T-helper 2 cell (primary cell): ENCODE measurements around the gene TPRG1.

Experiments
- DNase-seq, 5 experiments: peaks; one replicate each; pipeline versions ENCODE4 v3.0.0 to v3.0.0-alpha.2; 2012 to 2022
- total RNA-seq, 2 donors: gene quantifications; one replicate each; lab custom pipeline; 2026; lab: John Stamatoyannopoulos, UW

The TPRG1 gene, protein sequence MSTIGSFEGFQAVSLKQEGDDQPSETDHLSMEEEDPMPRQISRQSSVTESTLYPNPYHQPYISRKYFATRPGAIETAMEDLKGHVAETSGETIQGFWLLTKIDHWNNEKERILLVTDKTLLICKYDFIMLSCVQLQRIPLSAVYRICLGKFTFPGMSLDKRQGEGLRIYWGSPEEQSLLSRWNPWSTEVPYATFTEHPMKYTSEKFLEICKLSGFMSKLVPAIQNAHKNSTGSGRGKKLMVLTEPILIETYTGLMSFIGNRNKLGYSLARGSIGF
- total RNA-seq: 5.5 to 5.6 reads per million in 2 donors

GRCh38 chr3:189171707-189172106, at the start of gene TPRG1:
TSS of gene TPRG1 (plus strand) at chr3:189171971. CDS start at chr3:189207385, 35,414 bp downstream.
- DNase-seq: no peak

DNA sequence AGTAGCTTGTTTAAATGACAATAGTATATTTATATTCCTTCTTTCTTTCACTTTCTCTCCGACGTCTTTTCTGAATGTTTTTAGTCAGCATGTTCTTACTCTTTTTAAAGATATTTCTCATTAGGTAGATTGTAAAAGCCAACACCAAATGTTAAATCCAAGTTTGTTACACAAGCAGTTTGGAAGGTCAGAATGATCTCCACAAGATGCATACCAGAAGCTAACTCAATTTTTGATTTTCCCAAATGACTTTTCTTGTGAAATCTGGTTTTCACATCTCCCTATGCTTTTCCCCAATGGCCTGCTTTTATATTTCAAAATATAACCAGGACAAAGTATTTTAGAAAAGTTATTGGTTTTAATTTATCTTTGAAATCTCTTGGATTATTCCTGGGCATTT, 49.7 kb upstream of the TPRG1 start:
- DNase-seq: peak in 1 of 5 experiments; percentile 44

DNA sequence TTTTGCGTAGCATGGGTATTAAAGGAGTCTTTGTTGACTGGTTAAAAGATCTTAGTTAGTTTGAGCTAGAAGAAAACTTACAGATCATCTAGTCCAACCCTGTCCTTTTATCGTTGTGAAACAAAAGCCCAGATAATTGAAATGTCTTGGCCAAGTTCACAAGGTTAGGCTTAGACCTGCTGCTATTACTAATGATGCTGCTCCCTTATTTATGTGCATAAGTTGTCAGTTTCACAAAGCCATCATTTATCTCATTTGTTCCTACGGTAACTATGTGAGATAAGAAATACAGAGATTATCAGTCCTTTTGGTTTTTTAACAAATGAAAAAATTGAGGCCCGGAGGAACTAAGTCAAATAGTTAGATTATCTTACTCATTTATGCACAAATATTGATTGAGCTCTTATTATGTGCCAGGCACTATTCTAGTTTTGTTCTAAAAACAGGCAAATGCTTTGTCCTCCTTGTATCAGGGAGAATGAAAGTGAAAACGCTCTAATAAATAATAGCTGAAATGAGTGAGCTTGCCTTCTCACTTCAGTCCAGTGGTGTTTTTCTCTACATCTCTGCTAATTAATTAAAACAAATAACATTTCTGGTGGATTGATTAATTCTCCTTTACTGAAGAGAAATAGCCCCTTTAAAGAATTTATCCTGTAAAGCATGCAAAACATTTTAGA, 49.1 kb upstream of the TPRG1 start:
- DNase-seq: no peak

DNA sequence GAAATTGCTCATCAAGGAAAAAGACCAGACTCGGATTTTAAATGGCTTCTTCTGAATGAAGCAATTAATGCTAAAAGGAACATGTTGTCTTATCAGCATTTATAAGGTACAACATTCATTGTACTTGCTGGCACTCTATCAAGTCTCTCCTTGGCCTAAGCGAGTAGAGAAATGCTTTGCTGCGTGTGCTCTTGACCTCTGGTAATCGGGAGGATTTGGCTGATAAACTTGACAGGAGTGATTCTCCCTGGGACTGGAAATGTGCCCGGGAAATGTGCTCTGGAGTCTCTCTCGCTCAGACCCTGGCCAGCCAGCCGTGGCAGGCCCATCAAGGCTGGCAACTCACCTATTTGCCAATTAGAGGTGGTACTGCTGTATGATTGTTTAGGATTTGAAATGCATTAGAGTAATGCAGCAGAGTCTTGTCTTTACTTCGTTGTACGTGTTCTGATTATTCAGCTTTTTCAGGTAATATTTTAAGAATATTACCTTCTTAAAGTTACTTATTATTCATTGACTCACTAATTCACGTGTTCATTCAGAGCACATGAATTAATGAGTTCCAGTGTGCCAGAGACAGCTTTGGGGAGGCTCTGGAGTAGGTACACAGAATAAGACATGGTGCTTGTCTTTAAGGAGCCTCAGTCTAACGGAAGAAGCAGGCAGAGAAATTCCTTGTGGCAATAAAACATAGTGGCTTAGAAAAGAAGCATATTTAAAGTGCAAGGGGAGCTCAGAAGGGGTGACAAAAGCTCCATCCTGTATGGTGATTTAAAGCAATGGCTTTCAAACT, 48.0 kb upstream of the TPRG1 start:
- no peak for DNase-seq

DNA sequence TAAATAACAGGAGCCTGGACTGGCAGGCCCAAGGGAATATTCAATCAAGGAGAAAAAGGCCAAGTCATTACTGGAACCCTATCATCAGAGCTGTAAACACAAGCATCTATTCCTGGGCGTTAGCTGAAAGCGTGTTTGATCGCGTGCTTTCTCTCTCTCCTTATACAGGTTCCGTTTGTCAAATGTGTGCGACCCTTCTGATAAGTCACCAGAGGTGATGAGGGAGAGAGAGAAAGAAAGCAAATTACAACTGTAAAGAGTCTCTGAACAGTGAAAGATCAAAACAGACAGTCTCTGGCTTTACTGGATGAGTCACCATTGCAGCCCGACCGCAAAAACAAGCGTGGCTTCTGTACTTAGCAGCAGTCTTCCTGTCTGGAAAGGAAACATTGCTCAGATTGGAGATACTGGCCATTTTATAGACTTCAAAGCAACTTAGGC, 39.5 kb upstream of the TPRG1 start:
- peak; percentile 14 to 97 (median 63) for DNase-seq

DNA sequence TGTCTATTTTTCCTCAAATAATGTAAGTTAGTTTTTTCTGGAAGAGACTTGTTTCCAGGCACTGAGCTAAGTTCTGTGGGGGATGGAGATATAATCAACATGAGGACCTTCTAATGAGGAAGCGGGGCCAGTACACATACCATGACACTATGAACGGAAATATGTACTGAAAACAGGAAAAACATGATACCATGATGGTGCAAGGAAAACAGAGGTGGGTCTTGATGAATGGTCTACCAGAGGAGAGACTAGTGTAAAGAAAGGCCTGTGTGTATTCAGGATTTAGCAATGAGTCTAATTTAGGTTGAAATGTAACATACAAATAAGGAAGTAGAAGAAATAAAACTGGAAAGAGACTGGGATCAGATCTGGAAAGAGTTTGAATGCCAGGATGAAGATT, 38.9 kb upstream of the TPRG1 start:
- peak in 1 of 5 experiments; percentile 30 for DNase-seq

GRCh38 chr3:189133768-189134167, 38.0 kb upstream of the TPRG1 start:
- DNase-seq: no peak

DNA sequence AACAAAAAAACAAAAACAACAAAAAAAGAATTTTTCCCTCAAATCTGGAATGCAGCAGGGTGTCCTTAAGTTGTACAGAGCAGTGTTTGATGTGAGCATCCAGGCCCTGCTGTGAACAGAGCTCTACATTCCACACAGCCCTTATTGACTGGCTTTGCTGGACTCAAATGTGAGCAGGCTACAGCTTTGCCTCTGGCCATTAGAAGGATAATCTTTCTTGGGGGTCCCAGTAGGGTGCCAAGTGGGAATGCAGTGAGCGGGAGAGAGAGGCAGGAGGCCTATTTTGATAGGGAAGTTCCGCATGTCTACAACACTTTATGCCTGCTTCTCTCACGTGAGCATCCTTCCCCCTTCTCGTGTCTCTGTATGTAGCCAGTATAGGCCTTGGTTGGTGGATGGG, 34.4 kb upstream of the TPRG1 start:
- no peak for DNase-seq

DNA sequence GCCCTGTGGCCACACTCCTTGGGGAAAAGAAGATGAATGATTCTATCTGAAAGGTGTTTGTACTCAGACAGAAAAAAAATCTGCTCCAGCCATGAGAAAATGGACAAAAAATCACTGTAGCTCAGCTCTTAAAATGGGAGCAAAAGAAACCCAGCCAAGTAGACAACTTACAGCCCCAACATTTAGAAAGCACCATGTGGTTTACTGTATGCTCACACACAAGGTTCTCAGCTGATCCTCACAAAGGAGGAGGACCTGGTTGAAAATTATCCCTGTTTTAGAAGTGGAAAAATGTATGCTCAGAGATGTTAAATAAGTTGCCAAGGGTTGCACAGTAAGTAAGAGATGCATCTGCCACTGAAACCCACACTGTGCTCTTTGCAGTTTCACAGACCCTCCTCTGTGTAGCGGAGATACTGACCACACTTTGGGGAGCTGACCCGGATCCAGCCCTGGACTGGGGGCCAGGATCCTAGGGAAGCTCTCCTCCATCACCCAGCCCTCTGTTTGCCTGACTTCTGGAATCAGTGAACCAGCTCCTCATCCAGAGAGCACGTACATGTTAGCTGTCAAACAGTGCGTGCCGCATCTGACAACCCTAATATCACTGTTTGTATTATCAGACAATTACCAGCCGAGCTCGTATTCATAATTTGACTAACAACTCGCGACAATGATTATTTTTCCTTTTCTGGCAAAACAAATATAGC, 32.7 kb upstream of the TPRG1 start:
- DNase-seq: no peak

GRCh38 chr3:189139611-189139940, 32.2 kb upstream of the TPRG1 start:
- no peak for DNase-seq

GRCh38 chr3:189142527-189142926, 29.2 kb upstream of the TPRG1 start:
- DNase-seq: peak in 2 of 5 experiments; percentile 43 to 59

DNA sequence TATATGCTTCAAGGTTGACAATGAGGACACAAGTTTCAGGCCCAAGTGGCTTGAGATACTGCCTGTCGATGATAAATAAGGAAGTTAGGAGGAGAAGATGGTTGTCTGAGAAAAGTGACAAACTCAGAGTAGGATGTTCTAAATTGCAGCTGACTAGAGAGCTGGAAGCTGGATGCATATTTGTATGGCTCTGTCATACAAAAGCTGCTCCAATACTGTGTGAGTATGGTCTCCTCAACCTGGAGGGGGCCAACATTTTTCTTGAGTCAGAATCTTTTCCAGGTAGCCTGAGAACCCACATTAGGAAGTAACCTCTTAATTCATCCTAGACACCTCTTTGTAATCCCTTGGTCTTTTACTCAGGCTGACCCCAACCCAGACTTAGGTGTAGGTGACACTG, 28.4 kb upstream of the TPRG1 start:
- DNase-seq: no peak

- no peak for DNase-seq
Measured at GRCh38 chr3:189143771-189144170, 28.0 kb upstream of the TPRG1 start.

DNA sequence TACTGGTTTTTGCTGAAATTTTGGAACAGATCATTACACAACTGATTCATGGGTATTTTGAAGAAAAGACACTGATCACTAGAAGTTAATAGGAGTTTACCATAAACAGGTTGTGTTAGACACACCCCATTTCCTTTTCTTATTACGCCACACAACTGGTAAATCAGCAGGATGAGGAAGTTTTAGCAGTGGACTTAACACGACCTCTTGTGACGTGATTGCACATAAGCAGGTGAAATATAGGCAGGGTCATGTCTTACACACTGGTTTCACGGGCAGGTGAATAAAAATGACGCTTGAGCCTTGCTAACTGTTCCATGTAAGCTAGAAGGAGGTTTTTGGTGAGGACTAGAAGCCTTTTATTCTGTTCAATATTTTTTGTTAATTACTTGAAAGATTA, 27.1 kb upstream of the TPRG1 start:
- DNase-seq: peak in 2 of 5 experiments; percentile 51 to 89

DNA sequence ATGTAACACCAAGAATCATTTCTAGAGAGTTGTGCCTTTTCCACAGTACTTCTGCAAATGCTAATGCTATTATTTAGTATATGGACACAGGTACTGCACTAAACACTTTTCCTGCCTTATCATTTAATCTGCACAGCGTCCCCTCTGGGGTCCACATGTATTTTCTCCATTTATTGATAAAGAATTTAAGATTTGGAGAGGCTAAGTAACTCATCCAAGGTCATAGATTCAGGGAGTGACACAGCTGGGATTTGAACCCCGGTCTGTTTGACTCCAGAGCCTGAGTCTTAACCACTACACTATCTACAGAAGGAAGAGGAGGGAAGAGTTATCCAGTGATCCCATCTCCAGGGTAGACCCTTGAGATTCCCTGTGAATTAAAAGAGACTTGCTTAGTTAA, 24.9 kb upstream of the TPRG1 start:
- no peak for DNase-seq

DNA sequence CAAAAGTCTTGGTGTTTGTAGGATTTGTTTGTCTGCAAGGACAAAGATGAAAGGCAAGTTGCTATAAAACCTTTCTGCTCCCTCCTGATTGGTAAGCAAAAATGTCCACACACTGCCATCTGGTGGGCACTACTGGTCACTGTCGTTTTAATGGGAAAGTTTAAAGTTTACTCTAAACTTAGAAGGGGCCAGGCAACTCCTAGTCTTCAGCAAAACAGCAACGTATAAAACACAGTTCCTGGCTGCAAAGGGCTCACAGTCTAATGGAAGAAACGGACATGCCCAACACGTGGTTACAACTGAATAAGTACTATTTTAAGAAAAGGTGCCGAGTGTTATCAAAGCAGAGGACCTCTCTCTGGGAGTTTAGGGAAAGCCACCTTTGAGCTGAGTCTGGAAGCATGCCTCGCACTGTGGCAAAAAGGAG, 23.7 kb upstream of the TPRG1 start:
- peak; percentile 20 to 72 (median 47) for DNase-seq

DNA sequence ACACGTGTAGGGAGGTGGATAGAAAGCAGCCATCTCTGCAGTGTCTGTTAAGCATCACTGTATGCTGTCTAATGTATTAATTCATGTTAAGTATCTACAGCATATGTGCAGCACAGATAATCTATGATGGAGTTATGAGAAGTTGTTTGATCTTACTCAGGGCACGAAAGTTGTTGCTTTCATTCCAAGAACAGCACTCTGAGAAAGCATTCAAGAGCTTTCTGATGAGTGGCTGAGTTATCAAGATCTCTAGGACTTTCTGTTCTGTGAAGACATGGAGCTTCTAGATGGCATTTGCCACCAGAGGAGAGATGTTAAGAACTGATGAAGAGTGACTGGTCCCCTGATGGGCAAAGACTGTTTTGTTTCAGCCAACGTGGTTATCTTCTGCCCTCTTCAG, 22.6 kb upstream of the TPRG1 start:
- DNase-seq: peak in 1 of 5 experiments; percentile 54

GRCh38 chr3:189157232-189158007, 14.4 kb upstream of the TPRG1 start:
- no peak for DNase-seq

DNA sequence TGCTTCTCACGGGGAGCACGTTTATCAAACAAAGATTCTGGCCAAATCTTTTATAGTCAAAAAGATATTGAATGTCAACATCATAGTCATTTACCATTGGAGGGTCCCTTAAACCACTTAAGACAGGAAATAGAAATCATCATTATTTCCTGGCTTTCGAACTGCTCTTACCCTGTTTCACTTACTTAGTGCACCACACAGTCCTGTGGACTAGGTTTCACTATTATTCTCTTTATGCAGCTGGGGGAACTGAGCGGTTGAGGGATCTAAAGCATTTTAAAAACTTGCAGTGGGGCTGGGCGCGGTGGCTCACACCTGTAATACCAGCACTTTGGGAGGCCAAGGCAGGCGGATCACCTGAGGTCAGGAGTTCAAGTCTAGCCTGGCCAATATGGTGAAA, 13.7 kb upstream of the TPRG1 start:
- DNase-seq: peak in 1 of 5 experiments; percentile 74

DNA sequence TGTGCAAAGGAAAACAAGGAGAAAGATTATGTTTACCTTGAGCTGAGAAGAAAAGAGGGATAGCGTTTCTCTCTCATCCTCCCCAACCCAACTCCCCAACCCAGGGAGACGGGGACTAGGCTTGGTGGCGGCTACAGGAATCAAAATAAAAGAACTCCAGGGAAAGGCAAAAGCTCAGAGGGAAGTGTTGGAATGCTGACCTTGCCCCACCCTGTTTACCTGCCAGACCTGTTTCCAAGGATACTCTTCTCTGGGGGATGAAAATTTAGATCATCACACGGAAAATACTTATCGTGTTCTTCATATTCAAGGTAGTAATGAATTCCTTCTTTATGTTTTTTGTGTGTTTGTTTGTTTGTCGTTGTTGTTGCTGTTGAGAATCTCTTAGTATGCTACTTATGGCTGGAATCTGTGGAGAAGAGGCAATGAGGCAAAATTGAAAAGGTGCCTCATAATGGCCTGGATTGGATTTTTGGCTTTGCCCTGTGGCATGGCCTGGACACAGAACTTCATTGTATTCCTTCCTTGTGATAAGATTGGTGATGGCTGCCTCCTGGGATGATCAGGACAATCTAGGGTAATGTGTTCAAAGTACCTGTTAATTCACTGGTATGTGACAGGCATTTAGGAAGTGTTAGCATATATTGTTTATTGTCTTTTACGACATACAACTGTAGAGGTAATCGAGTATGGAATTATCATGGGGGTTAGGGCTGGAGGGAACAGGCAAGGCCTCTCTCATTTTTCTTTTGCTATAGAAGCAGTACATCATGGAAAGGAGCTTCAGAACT, 11.1 kb upstream of the TPRG1 start:
- DNase-seq: no peak

GRCh38 chr3:189165092-189165612, 6.6 kb upstream of the TPRG1 start:
- no peak for DNase-seq
